HPDE6-E6E7 (cell line): ENCODE measurements around the gene NEU3.
"Not testable (repeated sequence)": the region's sequence is repeated elsewhere in the genome, so short reads cannot be mapped to it uniquely, and the experiment has no call there.

Source experiments
- DNase-seq: peaks from one replicate; pipeline ENCODE4 v3.0.0; 2011; ENCODE audit warnings: missing footprints; ENCODE audit errors: extremely low spot score

Gene NEU3

GRCh38 chr11:74988541-74989259 lies at the start of gene NEU3:
Gene NEU3, plus strand, starts transcription at chr11:74988933. Its CDS starts 128 bp downstream, at chr11:74989061.
- peak; percentile 83 for DNase-seq

GRCh38 chr11:74941492-74941891 lies 47.2 kb upstream of the NEU3 start:
- no peak for DNase-seq

- no peak for DNase-seq
These were observed 46.5 kb upstream of the NEU3 start for GRCh38 chr11:74942073-74942759.

- DNase-seq, result no peak
These were observed 40.2 kb upstream of the NEU3 start for GRCh38 chr11:74948546-74948897.

- DNase-seq, result peak; percentile 95
These were observed 39.6 kb upstream of the NEU3 start, which contains the start of the genes SPCS2 and XRRA1 for GRCh38 chr11:74948898-74949752. Gene SPCS2, plus strand, starts transcription at chr11:74949266. Its CDS starts 20 bp downstream, at chr11:74949286. Gene XRRA1, minus strand, starts transcription at chr11:74949091. Its CDS starts 8,213 bp downstream, at chr11:74940878.

GRCh38 chr11:74949753-74950137 lies 39.0 kb upstream of the NEU3 start:
- DNase-seq, result no peak

GRCh38 chr11:74950374-74950969 lies 38.3 kb upstream of the NEU3 start:
- DNase-seq, result no peak

GRCh38 chr11:74951226-74951625 lies 37.5 kb upstream of the NEU3 start:
- DNase-seq, result no peak

- DNase-seq, result no peak
These were observed 36.0 kb upstream of the NEU3 start for GRCh38 chr11:74952752-74953151.

- no peak for DNase-seq
These were observed 35.3 kb upstream of the NEU3 start for GRCh38 chr11:74953451-74953850.

- no peak for DNase-seq
These were observed 34.5 kb upstream of the NEU3 start for GRCh38 chr11:74954199-74954598.

GRCh38 chr11:74956397-74957015 lies 32.2 kb upstream of the NEU3 start:
- DNase-seq, result no peak

- DNase-seq, result no peak
These were observed 30.6 kb upstream of the NEU3 start for GRCh38 chr11:74957937-74958629.

- not testable (repeated sequence) for DNase-seq
These were observed 28.6 kb upstream of the NEU3 start for GRCh38 chr11:74960128-74960527.

GRCh38 chr11:74966651-74967050 lies 22.1 kb upstream of the NEU3 start:
- DNase-seq, result no peak

GRCh38 chr11:74970852-74971395 lies 17.8 kb upstream of the NEU3 start:
- DNase-seq, result peak; percentile 8

GRCh38 chr11:74971424-74971823 lies 17.3 kb upstream of the NEU3 start:
- DNase-seq, result no peak

GRCh38 chr11:74978041-74978440 lies 10.7 kb upstream of the NEU3 start:
- DNase-seq, result no peak

GRCh38 chr11:74980634-74981033 lies 8.1 kb upstream of the NEU3 start:
- no peak for DNase-seq

GRCh38 chr11:74981888-74982287 lies 6.8 kb upstream of the NEU3 start:
- DNase-seq, result no peak

- no peak for DNase-seq
These were observed 4.7 kb upstream of the NEU3 start for GRCh38 chr11:74984070-74984469.
